Tibial nerve (tissue), 4 donors: ENCODE data around the gene NREP. TPM values are rescaled to one million over a fixed set of nuclear protein-coding genes. Genes with fewer than 3 reads are reported as not detected.

Source experiments
- DNase-seq, 2 donors: peaks; one replicate each; pipeline ENCODE4 v3.0.0-alpha.2; 2019; ENCODE audit warnings: low spot score in 2 of 2
- H3K27ac ChIP-seq, 4 donors: fragments of 200-600 bp; sonication (generic) in 3 of 4; one replicate each; pipeline ENCODE4 v1.5.1; 2017 to 2019; ENCODE audit warnings: mild to moderate bottlenecking in 1 of 4
- H3K27me3 ChIP-seq, 2 donors: fragments of 200-600 bp; sonication (generic) in 1 of 2; one replicate each; pipeline versions ENCODE4 v1.5.1 to v1.6.0; 2017 to 2019
- H3K36me3 ChIP-seq, 3 donors: fragments of 200-600 bp; sonication (generic); one replicate each; pipeline ENCODE4 v1.5.1; 2018 to 2019
- H3K4me1 ChIP-seq, 4 donors: fragments of 200-600 bp; sonication (generic) in 3 of 4; one replicate each; pipeline ENCODE4 v1.5.1; 2017 to 2019
- H3K4me3 ChIP-seq, 4 donors: fragments of 200-600 bp; sonication (generic) in 3 of 4; one replicate each; pipeline ENCODE4 v1.5.1; 2017 to 2019; ENCODE audit warnings: mild to moderate bottlenecking in 1 of 4, moderate library complexity in 1 of 4
- H3K9me3 ChIP-seq, 4 donors: fragments of 200-600 bp; sonication (generic) in 3 of 4; one replicate each; pipeline ENCODE4 v1.5.1; 2017 to 2019
- EP300 ChIP-seq, 2 donors: sonication (generic); formaldehyde crosslinking; IDR thresholded peaks; one replicate each; pipeline ENCODE4 v1.6.1; 2017; ENCODE audit warnings: antibody characterized with exemption in 2 of 2, mild to moderate bottlenecking in 1 of 2
- POLR2A ChIP-seq, 2 donors: fragments of 450-650 bp; IDR thresholded peaks; one replicate each; pipeline ENCODE4 v1.6.1; 2017; ENCODE audit warnings: antibody characterized with exemption in 2 of 2, mild to moderate bottlenecking in 2 of 2, moderate library complexity in 2 of 2
- WGBS, 2 donors: methylation state at CpG; one replicate each; pipeline ENCODE4 v1.1.5; 2018; 5-methylcytosine and 5-hydroxymethylcytosine counted together
- total RNA-seq, 4 donors: library from RNA; depleted of rRNA; stranded (reverse); fragments of >200 nt; gene quantifications; one replicate each; pipeline ENCODE4 v1.1.0, GENCODE V29; 2016
- TF ChIP-seq, protein P1 (sequence below), 5 experiments: fragments of 200-600 bp in 3 of 5; fragments of 450-650 bp in 2 of 5; sonication (generic) in 3 of 5; IDR thresholded peaks; one replicate each; pipeline ENCODE4 v1.5.1; 2016 to 2019; ENCODE audit warnings: antibody characterized with exemption in 5 of 5, mild to moderate bottlenecking in 3 of 5, moderate library complexity in 2 of 5

NREP gene
- total RNA-seq, 4 donors from 2014 or later = 3.3 to 18.0 (median 11.3) TPM

DNA sequence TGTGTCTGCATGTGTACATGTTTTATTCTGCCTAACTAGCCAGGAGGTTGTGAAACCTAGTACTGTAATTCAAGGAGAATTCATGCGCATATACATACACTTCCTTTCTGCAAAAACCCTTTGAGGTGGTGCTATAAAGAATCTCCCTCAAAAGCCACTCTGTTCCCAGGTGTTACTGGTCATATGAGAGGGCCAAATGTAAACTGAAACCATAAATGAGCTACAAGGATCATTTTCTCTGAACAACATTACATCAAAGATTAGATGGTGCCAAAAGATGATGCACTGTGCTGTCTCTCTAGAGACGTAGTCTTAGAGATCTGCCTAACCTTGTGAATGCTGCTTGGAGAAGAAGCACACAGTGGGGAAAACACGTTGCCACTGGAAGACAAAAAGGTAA lies 15.7 kb downstream of the NREP start:
- no peaks in the 10 kb centered on the region for H3K36me3 ChIP-seq
- H3K4me1 ChIP-seq = peaks cover 8 to 52% (median 21%) of the 10 kb centered on the region in 4 donors
- 42 to 48% methylated on average over 3 of the region's 3 CpGs for WGBS, 2 donors
- no peaks in the 10 kb centered on the region for H3K27me3 ChIP-seq
- H3K4me3 ChIP-seq = no peak overlapping the region
- no peak for DNase-seq
- TF ChIP-seq, protein P1, sequence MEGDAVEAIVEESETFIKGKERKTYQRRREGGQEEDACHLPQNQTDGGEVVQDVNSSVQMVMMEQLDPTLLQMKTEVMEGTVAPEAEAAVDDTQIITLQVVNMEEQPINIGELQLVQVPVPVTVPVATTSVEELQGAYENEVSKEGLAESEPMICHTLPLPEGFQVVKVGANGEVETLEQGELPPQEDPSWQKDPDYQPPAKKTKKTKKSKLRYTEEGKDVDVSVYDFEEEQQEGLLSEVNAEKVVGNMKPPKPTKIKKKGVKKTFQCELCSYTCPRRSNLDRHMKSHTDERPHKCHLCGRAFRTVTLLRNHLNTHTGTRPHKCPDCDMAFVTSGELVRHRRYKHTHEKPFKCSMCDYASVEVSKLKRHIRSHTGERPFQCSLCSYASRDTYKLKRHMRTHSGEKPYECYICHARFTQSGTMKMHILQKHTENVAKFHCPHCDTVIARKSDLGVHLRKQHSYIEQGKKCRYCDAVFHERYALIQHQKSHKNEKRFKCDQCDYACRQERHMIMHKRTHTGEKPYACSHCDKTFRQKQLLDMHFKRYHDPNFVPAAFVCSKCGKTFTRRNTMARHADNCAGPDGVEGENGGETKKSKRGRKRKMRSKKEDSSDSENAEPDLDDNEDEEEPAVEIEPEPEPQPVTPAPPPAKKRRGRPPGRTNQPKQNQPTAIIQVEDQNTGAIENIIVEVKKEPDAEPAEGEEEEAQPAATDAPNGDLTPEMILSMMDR (IDR thresholded peaks at IDR 0.05) = no peak
- no peak for TF ChIP-seq POLR2A (IDR thresholded peaks at IDR 0.05)
- TF ChIP-seq EP300 (IDR thresholded peaks at IDR 0.05) = no peak
- no peaks in the 10 kb centered on the region for H3K9me3 ChIP-seq
- peak overlapping the region in 2 of 4 donors; percentile 28 to 65 for H3K27ac ChIP-seq

DNA sequence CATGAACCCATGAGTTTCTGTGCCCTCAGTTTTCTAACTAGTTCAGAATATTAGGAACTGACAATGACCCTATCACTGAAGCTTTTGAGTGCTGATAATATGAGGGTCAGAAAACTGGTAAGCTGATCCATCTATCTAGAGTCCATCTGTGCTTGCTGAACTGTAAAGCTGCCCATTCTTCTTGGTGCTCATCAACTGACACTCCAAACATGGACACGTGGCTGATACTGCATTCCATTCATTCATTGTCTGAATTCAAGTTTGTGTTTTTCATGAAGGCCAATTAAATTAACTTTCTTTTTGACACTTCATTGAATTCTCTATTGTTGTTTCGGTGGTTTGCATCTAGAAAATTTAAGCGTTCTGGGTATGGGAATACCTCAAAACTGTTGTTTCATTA lies 17.6 kb downstream of the NREP start:
- Histone ChIP-seq H3K36me3 (no peaks in the 10 kb centered on the region), H3K4me3 (no peak overlapping the region), H3K4me1 (peaks cover 8 to 55% (median 20%) of the 10 kb centered on the region in 4 donors), H3K9me3 (no peaks in the 10 kb centered on the region), H3K27ac (no peak overlapping the region), H3K27me3 (no peaks in the 10 kb centered on the region)
- TF ChIP-seq POLR2A (IDR thresholded peaks at IDR 0.05) (no peak), EP300 (IDR thresholded peaks at IDR 0.05) (no peak)
- TF ChIP-seq, protein P1 (IDR thresholded peaks at IDR 0.05) = no peak
- 52 to 57% methylated on average over 3 of the region's 3 CpGs for WGBS, 2 donors
- no peak for DNase-seq

DNA sequence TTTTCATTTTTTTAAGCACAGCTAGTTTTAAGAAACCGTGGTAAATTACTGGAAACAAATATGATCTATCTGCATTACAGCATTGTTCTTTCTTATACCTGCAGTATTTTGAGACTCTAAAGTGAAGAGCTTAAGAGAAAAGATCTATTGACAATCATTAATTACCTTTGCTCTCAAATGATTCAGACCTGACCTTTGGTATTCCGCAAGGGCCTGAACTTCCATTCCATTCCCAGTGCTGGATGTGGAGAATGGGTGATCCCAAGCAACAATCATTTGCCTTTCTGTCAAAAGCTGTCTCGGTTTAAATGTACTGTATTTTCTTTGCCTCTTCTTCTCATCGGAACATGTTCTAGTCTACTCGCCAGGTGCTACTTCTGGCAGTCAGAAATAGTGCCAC lies 18.9 kb downstream of the NREP start:
- H3K27ac ChIP-seq = no peak overlapping the region
- H3K9me3 ChIP-seq = no peaks in the 10 kb centered on the region
- H3K4me1 ChIP-seq = peaks cover 4 to 53% (median 11%) of the 10 kb centered on the region in 4 donors
- 64 to 67% methylated on average over 5 of the region's 5 CpGs for WGBS, 2 donors
- H3K36me3 ChIP-seq = no peaks in the 10 kb centered on the region
- no peaks in the 10 kb centered on the region for H3K27me3 ChIP-seq
- no peak for TF ChIP-seq POLR2A (IDR thresholded peaks at IDR 0.05)
- no peak for TF ChIP-seq EP300 (IDR thresholded peaks at IDR 0.05)
- TF ChIP-seq, protein P1 (IDR thresholded peaks at IDR 0.05) = no peak
- no peak for DNase-seq
- no peak overlapping the region for H3K4me3 ChIP-seq

DNA sequence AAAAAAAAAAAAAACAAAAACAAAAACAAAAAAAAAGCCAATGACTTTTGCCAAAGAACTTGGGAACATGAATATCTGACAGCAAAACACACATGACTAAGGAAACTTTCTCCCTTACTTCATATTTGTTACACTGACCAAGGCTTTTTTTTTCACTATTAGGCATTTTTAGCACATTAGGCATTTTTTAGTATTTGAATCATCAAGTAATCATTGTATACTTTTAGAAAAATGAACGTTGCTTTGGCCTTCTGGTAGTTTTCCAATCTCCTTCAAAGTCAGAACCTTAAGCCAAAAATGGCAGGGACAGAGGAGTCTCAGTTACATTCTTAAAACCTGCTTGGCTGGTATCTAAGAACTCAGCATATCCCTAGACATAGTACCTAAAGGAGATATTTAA lies 19.3 kb downstream of the NREP start:
- no peaks in the 10 kb centered on the region for H3K27me3 ChIP-seq
- no peaks in the 10 kb centered on the region for H3K36me3 ChIP-seq
- TF ChIP-seq EP300 (IDR thresholded peaks at IDR 0.05) (no peak), POLR2A (IDR thresholded peaks at IDR 0.05) (no peak)
- TF ChIP-seq, protein P1 (IDR thresholded peaks at IDR 0.05) = no peak
- H3K4me3 ChIP-seq = no peak overlapping the region
- 4 to 18% methylated on average over 1 of the region's 1 CpG for WGBS, 2 donors
- H3K9me3 ChIP-seq = no peaks in the 10 kb centered on the region
- peaks cover 0 to 49% (median 8%) of the 10 kb centered on the region in 4 donors for H3K4me1 ChIP-seq
- no peak overlapping the region for H3K27ac ChIP-seq
- DNase-seq = no peak

DNA sequence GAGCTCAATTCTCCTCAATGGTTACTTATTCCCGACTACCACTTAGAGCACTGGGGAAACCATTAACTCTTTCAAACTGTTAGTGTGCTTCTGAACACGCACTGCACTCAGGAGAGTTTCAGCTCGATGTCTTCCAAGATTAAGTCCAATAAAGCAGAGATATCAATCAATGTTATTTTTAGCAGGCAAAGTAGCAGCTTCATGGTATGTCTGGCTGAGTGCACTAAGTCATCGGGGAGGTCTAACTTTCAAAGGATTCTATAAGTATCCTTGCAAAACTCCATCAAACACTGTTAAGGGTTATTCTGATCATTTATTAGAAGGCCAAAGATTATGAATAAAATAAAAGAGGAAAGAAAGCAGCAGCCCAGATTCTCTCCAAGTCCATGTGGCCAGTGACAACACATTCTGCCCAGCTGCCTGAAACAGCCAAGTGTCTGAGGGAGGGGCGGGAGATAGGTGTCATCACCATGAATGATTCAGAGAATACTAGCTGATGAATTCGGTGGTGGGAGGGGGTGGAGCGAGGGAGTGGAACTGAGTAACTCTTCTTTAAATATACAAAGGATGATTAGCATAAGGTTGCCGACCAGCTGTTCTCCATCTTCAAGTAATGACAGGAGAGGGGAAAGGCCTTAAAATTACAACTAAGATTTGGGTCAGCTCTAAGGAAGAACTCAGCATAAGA lies 21.3 kb downstream of the NREP start:
- no peak overlapping the region for H3K27ac ChIP-seq
- WGBS, 2 donors = 61 to 66% methylated on average over 8 of the region's 8 CpGs
- peaks cover 0 to 34% (median 3%) of the 10 kb centered on the region in 4 donors for H3K4me1 ChIP-seq

More for the DNA sequence above, 21.3 kb downstream of the NREP start:
- TF ChIP-seq, protein P1 (IDR thresholded peaks at IDR 0.05) = no peak
- TF ChIP-seq EP300 (IDR thresholded peaks at IDR 0.05) = no peak
- Histone ChIP-seq H3K4me3 (no peak overlapping the region), H3K9me3 (no peaks in the 10 kb centered on the region), H3K36me3 (peaks cover 0 to 7% (median 0%) of the 10 kb centered on the region in 3 donors), H3K27me3 (no peaks in the 10 kb centered on the region)
- no peak for DNase-seq
